Measurements from ENCODE around the gene GRK5. TPM values are rescaled to one million over a fixed set of nuclear protein-coding genes. Genes with fewer than 3 reads are reported as not detected.

Gene GRK5
- total RNA-seq, 5 donors from 2014 or later (not counting 1 experiment from before 2014, with no cell fraction given), result 21.7 to 36.8 (median 30.6) TPM

- H3K36me3 Mint-ChIP-seq, result peaks cover 10% of the 10 kb centered on the region
- Histone ChIP-seq H3K27ac (ENCODE audit: low read length) (no peak overlapping the region), H3K9me3 (no peaks in the 10 kb centered on the region), H3K36me3 (ENCODE audit: control insufficient read depth in 2 of 2, extremely low read depth in 1 of 2, insufficient read depth in 1 of 2, low read length in 1 of 2) (no peaks in the 10 kb centered on the region), H3K4me1 (ENCODE audit: control insufficient read depth in 1 of 2, extremely low read depth in 1 of 2, insufficient read depth in 2 of 2, low read length in 2 of 2) (peaks cover 6 to 53% of the 10 kb centered on the region in 2 experiments), H3K27me3 (replicated peaks in 1 of 2; ENCODE audit: control insufficient read depth in 2 of 2, extremely low read depth in 1 of 2, insufficient read depth in 2 of 2, low read length in 1 of 2) (peaks cover 0 to 36% of the 10 kb centered on the region in 2 experiments), H3K4me3 (ENCODE audit: control insufficient read depth in 1 of 2, extremely low read depth in 1 of 2, low read length in 1 of 2) (no peak overlapping the region)
- H3K9me3 Mint-ChIP-seq, result peaks cover 0 to 7% (median 0%) of the 10 kb centered on the region in 3 donors
- peak overlapping the region in 1 of 3 donors; percentile 35 for H3K4me3 Mint-ChIP-seq
- ChIA-PET CTCF (no interaction called here), POLR2A (no interaction called here)
- no peak for DNase-seq
- peaks cover 53 to 76% (median 58%) of the 10 kb centered on the region in 3 donors for H3K4me1 Mint-ChIP-seq
- 78% methylated on average over 11 of the region's 11 CpGs for WGBS (ENCODE audit: insufficient coverage)
- ATAC-seq (replicated peaks in 1 of 4), result no peak
- H3K27me3 Mint-ChIP-seq, result no peaks in the 10 kb centered on the region
- H3K27ac Mint-ChIP-seq, result no peak overlapping the region
These were observed 106.7 kb downstream of the GRK5 start for GRCh38 chr10:119314061-119314460.

GRCh38 chr10:119314486-119314885, 107.1 kb downstream of the GRK5 start:
- H3K27me3 Mint-ChIP-seq, result no peaks in the 10 kb centered on the region
- WGBS (ENCODE audit: insufficient coverage), result 98% methylated on average over 6 of the region's 7 CpGs
- H3K4me3 Mint-ChIP-seq, result peak overlapping the region in 1 of 3 donors; percentile 19
- ATAC-seq (replicated peaks in 1 of 4), result no peak
- POLR2A ChIA-PET, result no interaction called here
- peaks cover 6 to 51% of the 10 kb centered on the region in 2 experiments for H3K4me1 ChIP-seq (ENCODE audit: control insufficient read depth in 1 of 2, extremely low read depth in 1 of 2, insufficient read depth in 2 of 2, low read length in 2 of 2)
- no peak overlapping the region for H3K27ac Mint-ChIP-seq
- peaks cover 10% of the 10 kb centered on the region for H3K36me3 Mint-ChIP-seq
- no peaks in the 10 kb centered on the region for H3K9me3 ChIP-seq
- no peak for DNase-seq
- H3K36me3 ChIP-seq (ENCODE audit: control insufficient read depth in 2 of 2, extremely low read depth in 1 of 2, insufficient read depth in 1 of 2, low read length in 1 of 2), result no peaks in the 10 kb centered on the region
- CTCF ChIA-PET, result no interaction called here
- peaks cover 57 to 75% (median 62%) of the 10 kb centered on the region in 3 donors for H3K4me1 Mint-ChIP-seq
- H3K9me3 Mint-ChIP-seq, result peaks cover 0 to 7% (median 0%) of the 10 kb centered on the region in 3 donors
- no peak overlapping the region for H3K4me3 ChIP-seq (ENCODE audit: control insufficient read depth in 1 of 2, extremely low read depth in 1 of 2, low read length in 1 of 2)
- H3K27ac ChIP-seq (ENCODE audit: low read length), result no peak overlapping the region
- peaks cover 0 to 34% of the 10 kb centered on the region in 2 experiments for H3K27me3 ChIP-seq (replicated peaks in 1 of 2; ENCODE audit: control insufficient read depth in 2 of 2, extremely low read depth in 1 of 2, insufficient read depth in 2 of 2, low read length in 1 of 2)

- peaks cover 0 to under 1% of the 10 kb centered on the region in 2 donors for H3K36me3 ChIP-seq (ENCODE audit: control insufficient read depth in 2 of 2, extremely low read depth in 1 of 2, insufficient read depth in 1 of 2, low read length in 1 of 2)
- ChIA-PET POLR2A (interaction anchor here in 1 of 2 donors (0.9 kb wide), 1 partner anchor 117 kb away, joined by 4 read pairs; no protein-coding TSS in a partner anchor), CTCF (no interaction called here)
- no peak overlapping the region for H3K4me3 ChIP-seq (ENCODE audit: control insufficient read depth in 1 of 2, extremely low read depth in 1 of 2, low read length in 1 of 2)
- no peak overlapping the region for H3K27ac ChIP-seq (ENCODE audit: low read length)
- H3K27ac Mint-ChIP-seq, result peak overlapping the region; percentile 27 to 56
- peaks cover 0 to 7% (median 0%) of the 10 kb centered on the region in 3 donors for H3K9me3 Mint-ChIP-seq
- DNase-seq, result peak in 22 of 35 experiments; percentile 17 to 67 (median 30)
- peaks cover 6 to 51% of the 10 kb centered on the region in 2 experiments for H3K4me1 ChIP-seq (ENCODE audit: control insufficient read depth in 1 of 2, extremely low read depth in 1 of 2, insufficient read depth in 2 of 2, low read length in 2 of 2)
- H3K27me3 Mint-ChIP-seq, result no peaks in the 10 kb centered on the region
- peaks cover 64 to 78% (median 66%) of the 10 kb centered on the region in 3 donors for H3K4me1 Mint-ChIP-seq
- peaks cover 0 to 30% of the 10 kb centered on the region in 2 experiments for H3K27me3 ChIP-seq (replicated peaks in 1 of 2; ENCODE audit: control insufficient read depth in 2 of 2, extremely low read depth in 1 of 2, insufficient read depth in 2 of 2, low read length in 1 of 2)
- H3K9me3 ChIP-seq, result no peaks in the 10 kb centered on the region
- H3K4me3 Mint-ChIP-seq, result peak overlapping the region in 2 of 3 donors; percentile 19 to 49
- peak; percentile 52 to 89 (median 84) for ATAC-seq (replicated peaks in 1 of 4)
- WGBS (ENCODE audit: insufficient coverage), result 52% methylated on average over 10 of the region's 16 CpGs
- H3K36me3 Mint-ChIP-seq, result peaks cover 14% of the 10 kb centered on the region
These were observed 108.0 kb downstream of the GRK5 start for GRCh38 chr10:119315128-119316001.

GRCh38 chr10:119316002-119316358, 108.6 kb downstream of the GRK5 start:
- Histone ChIP-seq H3K27me3 (replicated peaks in 1 of 2; ENCODE audit: control insufficient read depth in 2 of 2, extremely low read depth in 1 of 2, insufficient read depth in 2 of 2, low read length in 1 of 2) (peaks cover 0 to 30% of the 10 kb centered on the region in 2 experiments), H3K4me3 (ENCODE audit: control insufficient read depth in 1 of 2, extremely low read depth in 1 of 2, low read length in 1 of 2) (no peak overlapping the region), H3K9me3 (no peaks in the 10 kb centered on the region), H3K27ac (ENCODE audit: low read length) (no peak overlapping the region), H3K4me1 (ENCODE audit: control insufficient read depth in 1 of 2, extremely low read depth in 1 of 2, insufficient read depth in 2 of 2, low read length in 2 of 2) (peaks cover 6 to 46% of the 10 kb centered on the region in 2 experiments), H3K36me3 (ENCODE audit: control insufficient read depth in 2 of 2, extremely low read depth in 1 of 2, insufficient read depth in 1 of 2, low read length in 1 of 2) (peaks cover 0 to 3% of the 10 kb centered on the region in 2 donors)
- DNase-seq (no peak), ATAC-seq (replicated peaks in 1 of 4) (no peak)
- H3K36me3 Mint-ChIP-seq, result peaks cover 14% of the 10 kb centered on the region
- ChIA-PET POLR2A (no interaction called here), CTCF (no interaction called here)
- peaks cover 65 to 76% (median 69%) of the 10 kb centered on the region in 3 donors for H3K4me1 Mint-ChIP-seq
- H3K27ac Mint-ChIP-seq, result no peak overlapping the region
- no peaks in the 10 kb centered on the region for H3K27me3 Mint-ChIP-seq
- H3K9me3 Mint-ChIP-seq, result peaks cover 0 to 7% (median 0%) of the 10 kb centered on the region in 3 donors
- 80% methylated on average over 1 of the region's 2 CpGs for WGBS (ENCODE audit: insufficient coverage)
- no peak overlapping the region for H3K4me3 Mint-ChIP-seq

- H3K27ac ChIP-seq (ENCODE audit: low read length), result no peak overlapping the region
- Mint-ChIP-seq H3K27me3 (no peaks in the 10 kb centered on the region), H3K27ac (no peak overlapping the region), H3K4me3 (no peak overlapping the region), H3K4me1 (peaks cover 68 to 79% (median 76%) of the 10 kb centered on the region in 3 donors), H3K36me3 (peaks cover 17% of the 10 kb centered on the region), H3K9me3 (peaks cover 0 to 7% (median 0%) of the 10 kb centered on the region in 3 donors)
- no peaks in the 10 kb centered on the region for H3K9me3 ChIP-seq
- ATAC-seq (replicated peaks in 1 of 4), result no peak
- WGBS (ENCODE audit: insufficient coverage), result 85% methylated on average over 2 of the region's 4 CpGs
- POLR2A ChIA-PET, result no interaction called here
- peaks cover 6 to 46% of the 10 kb centered on the region in 2 experiments for H3K4me1 ChIP-seq (ENCODE audit: control insufficient read depth in 1 of 2, extremely low read depth in 1 of 2, insufficient read depth in 2 of 2, low read length in 2 of 2)
- H3K27me3 ChIP-seq (replicated peaks in 1 of 2; ENCODE audit: control insufficient read depth in 2 of 2, extremely low read depth in 1 of 2, insufficient read depth in 2 of 2, low read length in 1 of 2), result peaks cover 0 to 28% of the 10 kb centered on the region in 2 experiments
- peaks cover 0 to 3% of the 10 kb centered on the region in 2 donors for H3K36me3 ChIP-seq (ENCODE audit: control insufficient read depth in 2 of 2, extremely low read depth in 1 of 2, insufficient read depth in 1 of 2, low read length in 1 of 2)
- no peak for DNase-seq
- H3K4me3 ChIP-seq (ENCODE audit: control insufficient read depth in 1 of 2, extremely low read depth in 1 of 2, low read length in 1 of 2), result no peak overlapping the region
- CTCF ChIA-PET, result no interaction called here
These were observed 109.3 kb downstream of the GRK5 start for GRCh38 chr10:119316729-119317097.

- Mint-ChIP-seq H3K27me3 (no peaks in the 10 kb centered on the region), H3K4me3 (no peak overlapping the region), H3K27ac (no peak overlapping the region), H3K9me3 (no peaks in the 10 kb centered on the region), H3K36me3 (peaks cover 12% of the 10 kb centered on the region), H3K4me1 (peaks cover 57 to 72% (median 69%) of the 10 kb centered on the region in 3 donors)
- H3K4me3 ChIP-seq (ENCODE audit: control insufficient read depth in 1 of 2, extremely low read depth in 1 of 2, low read length in 1 of 2), result no peak overlapping the region
- 80% methylated on average over 10 of the region's 11 CpGs for WGBS (ENCODE audit: insufficient coverage)
- peaks cover 0 to 28% of the 10 kb centered on the region in 2 experiments for H3K27me3 ChIP-seq (replicated peaks in 1 of 2; ENCODE audit: control insufficient read depth in 2 of 2, extremely low read depth in 1 of 2, insufficient read depth in 2 of 2, low read length in 1 of 2)
- no peaks in the 10 kb centered on the region for H3K9me3 ChIP-seq
- DNase-seq (no peak), ATAC-seq (replicated peaks in 1 of 4) (no peak)
- H3K36me3 ChIP-seq (ENCODE audit: control insufficient read depth in 2 of 2, extremely low read depth in 1 of 2, insufficient read depth in 1 of 2, low read length in 1 of 2), result peaks cover 0 to 3% of the 10 kb centered on the region in 2 donors
- H3K27ac ChIP-seq (ENCODE audit: low read length), result no peak overlapping the region
- peaks cover under 1 to 32% of the 10 kb centered on the region in 2 experiments for H3K4me1 ChIP-seq (ENCODE audit: control insufficient read depth in 1 of 2, extremely low read depth in 1 of 2, insufficient read depth in 2 of 2, low read length in 2 of 2)
- POLR2A ChIA-PET, result no interaction called here
- CTCF ChIA-PET, result no interaction called here
These were observed 111.2 kb downstream of the GRK5 start for GRCh38 chr10:119318411-119319160.
